Suppressor macrophage treated with lipopolysaccharide for 4 hours (primary cell): ENCODE measurements around the gene CASK.
"Not testable (repeated sequence)": the region's sequence is repeated elsewhere in the genome, so short reads cannot be mapped to it uniquely, and the experiment has no call there.

ENCODE experiments used
- DNase-seq: peaks from one replicate; pipeline ENCODE4 v3.0.0-alpha.2; 2020

The CASK gene

GRCh38 chrX:41616935-41617334 lies 306.4 kb downstream of the CASK start:
- DNase-seq: no peak

- no peak for DNase-seq
Observed at GRCh38 chrX:41616255-41616654, 307.1 kb downstream of the CASK start.

GRCh38 chrX:41608244-41608643 lies 315.1 kb downstream of the CASK start:
- no peak for DNase-seq

- DNase-seq: no peak
Observed at GRCh38 chrX:41607264-41607832, 316.0 kb downstream of the CASK start.

- DNase-seq: not testable (repeated sequence)
Observed at GRCh38 chrX:41606057-41606456, 317.3 kb downstream of the CASK start.

- peak; percentile 43 for DNase-seq
Observed at GRCh38 chrX:41604766-41605543, 318.4 kb downstream of the CASK start.

GRCh38 chrX:41604177-41604576 lies 319.2 kb downstream of the CASK start:
- no peak for DNase-seq

GRCh38 chrX:41603596-41603995 lies 319.8 kb downstream of the CASK start:
- DNase-seq: no peak

- no peak for DNase-seq
Observed at GRCh38 chrX:41602816-41603345, 320.5 kb downstream of the CASK start.

- no peak for DNase-seq
Observed at GRCh38 chrX:41600291-41600690, 323.1 kb downstream of the CASK start.

GRCh38 chrX:41599507-41599906 lies 323.8 kb downstream of the CASK start:
- DNase-seq: no peak

- no peak for DNase-seq
Observed at GRCh38 chrX:41596596-41596995, 326.8 kb downstream of the CASK start.

GRCh38 chrX:41594634-41595033 lies 328.7 kb downstream of the CASK start:
- DNase-seq: no peak

GRCh38 chrX:41591906-41592305 lies 331.4 kb downstream of the CASK start:
- no peak for DNase-seq

- no peak for DNase-seq
Observed at GRCh38 chrX:41590641-41591040, 332.7 kb downstream of the CASK start.

GRCh38 chrX:41589634-41590270 lies 333.6 kb downstream of the CASK start:
- no peak for DNase-seq

GRCh38 chrX:41588271-41588670 lies 335.1 kb downstream of the CASK start:
- no peak for DNase-seq

GRCh38 chrX:41580423-41581064 lies 342.8 kb downstream of the CASK start:
- peak; percentile 55 for DNase-seq

GRCh38 chrX:41563876-41564275 lies 359.5 kb downstream of the CASK start:
- no peak for DNase-seq

GRCh38 chrX:41561045-41561444 lies 362.3 kb downstream of the CASK start:
- DNase-seq: peak; percentile 68

GRCh38 chrX:41559235-41560052 lies 363.9 kb downstream of the CASK start:
- DNase-seq: peak; percentile 68

GRCh38 chrX:41558531-41558930 lies 364.8 kb downstream of the CASK start:
- peak; percentile 43 for DNase-seq

GRCh38 chrX:41556958-41557357 lies 366.4 kb downstream of the CASK start:
- DNase-seq: no peak
